ENCODE results near the gene ZIC2. TPM values are rescaled to one million over a fixed set of nuclear protein-coding genes. Genes with fewer than 3 reads are reported as not detected.

Gene ZIC2
- not detected in 2 replicates for total RNA-seq

DNA sequence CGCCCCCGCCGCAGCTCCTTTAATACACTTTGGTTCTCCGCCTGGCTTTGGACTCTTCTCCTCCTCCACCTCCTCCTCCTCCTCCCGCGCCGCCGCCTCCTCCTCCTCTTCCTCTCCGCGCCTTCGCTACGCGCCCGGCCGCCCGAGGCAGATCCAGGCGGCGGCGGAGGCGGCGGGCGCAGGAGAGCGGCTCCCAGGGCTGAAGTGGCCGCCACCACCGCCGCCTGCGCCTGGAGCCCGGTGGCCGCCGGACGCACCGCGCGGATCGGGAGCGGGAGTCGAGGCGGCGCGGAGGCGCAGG is at the start of gene ZIC2:
Gene ZIC2 (plus strand): TSS at position 50 of the 301 bp plus-strand sequence. CDS start 281 bp downstream, outside the sequence.
- no peaks in the 10 kb centered on the region for H3K4me1 ChIP-seq (ENCODE audit: insufficient read depth, low read length)
- H3K4me2 ChIP-seq (ENCODE audit: insufficient read depth, low read length), result peak within 1 kb of the TSS; percentile 48
- peaks cover 3% of the 10 kb centered on the region for H4K20me1 ChIP-seq (ENCODE audit: insufficient read depth, low read length)
- peaks cover 87% of the 10 kb centered on the region for H3K27me3 ChIP-seq (ENCODE audit: insufficient read depth, low read length)
- H2AFZ ChIP-seq (ENCODE audit: low read length), result no peak within 1 kb of the TSS
- peak within 1 kb of the TSS; percentile 45 for H3K4me3 ChIP-seq (ENCODE audit: insufficient read depth, low read length)
- no peak for TF ChIP-seq CTCF (IDR thresholded peaks at IDR 0.05; ENCODE audit: extremely low read depth, low read depth, low read length)
- H3K27ac ChIP-seq (ENCODE audit: low read depth, low read length), result no peak within 1 kb of the TSS
- no peaks in the 10 kb centered on the region for H3K9me3 ChIP-seq (ENCODE audit: low read depth, low read length)
- no peaks in the 10 kb centered on the region for H3K79me2 ChIP-seq (ENCODE audit: insufficient read depth, low read length)
- H3K36me3 ChIP-seq (ENCODE audit: insufficient read depth, low read length), result no peaks in the 10 kb centered on the region
- no peak for DNase-seq (ENCODE audit: insufficient read length, low spot score, missing footprints)

DNA sequence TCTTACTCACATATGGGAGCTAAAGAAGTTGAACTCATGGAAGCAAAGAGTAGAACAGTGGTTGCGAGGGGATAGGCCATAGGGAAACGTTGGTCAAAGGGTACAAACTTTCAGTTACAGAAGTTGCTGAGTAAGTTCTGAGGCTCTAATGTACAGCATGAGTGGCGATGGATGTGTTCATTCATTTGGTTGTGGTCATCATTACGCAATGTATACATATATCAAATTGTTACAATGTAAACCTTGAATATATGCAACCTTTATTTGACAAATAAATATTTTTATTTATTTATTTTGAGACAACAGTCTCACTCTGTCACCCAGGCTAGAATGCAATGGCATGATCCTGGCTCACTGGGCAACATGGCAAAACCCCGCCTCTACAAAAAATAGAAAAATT is 48.7 kb upstream of the ZIC2 start:
- H3K4me2 ChIP-seq (ENCODE audit: insufficient read depth, low read length), result no peak overlapping the region
- no peak overlapping the region for H3K4me3 ChIP-seq (ENCODE audit: insufficient read depth, low read length)
- no peaks in the 10 kb centered on the region for H3K4me1 ChIP-seq (ENCODE audit: insufficient read depth, low read length)
- TF ChIP-seq CTCF (IDR thresholded peaks at IDR 0.05; ENCODE audit: extremely low read depth, low read depth, low read length), result no peak
- no peak overlapping the region for H3K27ac ChIP-seq (ENCODE audit: low read depth, low read length)
- H3K79me2 ChIP-seq (ENCODE audit: insufficient read depth, low read length), result no peaks in the 10 kb centered on the region
- H3K27me3 ChIP-seq (ENCODE audit: insufficient read depth, low read length), result peaks cover 9% of the 10 kb centered on the region
- H3K36me3 ChIP-seq (ENCODE audit: insufficient read depth, low read length), result no peaks in the 10 kb centered on the region
- H4K20me1 ChIP-seq (ENCODE audit: insufficient read depth, low read length), result no peaks in the 10 kb centered on the region
- no peak overlapping the region for H2AFZ ChIP-seq (ENCODE audit: low read length)
- H3K9me3 ChIP-seq (ENCODE audit: low read depth, low read length), result no peaks in the 10 kb centered on the region
- no peak for DNase-seq (ENCODE audit: insufficient read length, low spot score, missing footprints)

- TF ChIP-seq CTCF (IDR thresholded peaks at IDR 0.05; ENCODE audit: extremely low read depth, low read depth, low read length), result no peak
- no peak for DNase-seq (ENCODE audit: insufficient read length, low spot score, missing footprints)
- peaks cover 9% of the 10 kb centered on the region for H3K27me3 ChIP-seq (ENCODE audit: insufficient read depth, low read length)
- H3K4me2 ChIP-seq (ENCODE audit: insufficient read depth, low read length), result no peak overlapping the region
- H3K27ac ChIP-seq (ENCODE audit: low read depth, low read length), result no peak overlapping the region
- H2AFZ ChIP-seq (ENCODE audit: low read length), result no peak overlapping the region
- no peaks in the 10 kb centered on the region for H4K20me1 ChIP-seq (ENCODE audit: insufficient read depth, low read length)
- no peaks in the 10 kb centered on the region for H3K4me1 ChIP-seq (ENCODE audit: insufficient read depth, low read length)
- no peaks in the 10 kb centered on the region for H3K79me2 ChIP-seq (ENCODE audit: insufficient read depth, low read length)
- H3K36me3 ChIP-seq (ENCODE audit: insufficient read depth, low read length), result no peaks in the 10 kb centered on the region
- H3K9me3 ChIP-seq (ENCODE audit: low read depth, low read length), result no peaks in the 10 kb centered on the region
- no peak overlapping the region for H3K4me3 ChIP-seq (ENCODE audit: insufficient read depth, low read length)
Measured at GRCh38 chr13:99935772-99936171, 45.8 kb upstream of the ZIC2 start.

- Histone ChIP-seq H2AFZ (ENCODE audit: low read length) (no peak overlapping the region), H3K27ac (ENCODE audit: low read depth, low read length) (no peak overlapping the region), H3K4me3 (ENCODE audit: insufficient read depth, low read length) (no peak overlapping the region), H3K27me3 (ENCODE audit: insufficient read depth, low read length) (peaks cover 9% of the 10 kb centered on the region), H3K9me3 (ENCODE audit: low read depth, low read length) (no peaks in the 10 kb centered on the region), H4K20me1 (ENCODE audit: insufficient read depth, low read length) (no peaks in the 10 kb centered on the region), H3K36me3 (ENCODE audit: insufficient read depth, low read length) (no peaks in the 10 kb centered on the region), H3K4me1 (ENCODE audit: insufficient read depth, low read length) (no peaks in the 10 kb centered on the region), H3K4me2 (ENCODE audit: insufficient read depth, low read length) (no peak overlapping the region), H3K79me2 (ENCODE audit: insufficient read depth, low read length) (no peaks in the 10 kb centered on the region)
- no peak for TF ChIP-seq CTCF (IDR thresholded peaks at IDR 0.05; ENCODE audit: extremely low read depth, low read depth, low read length)
- no peak for DNase-seq (ENCODE audit: insufficient read length, low spot score, missing footprints)
Measured at GRCh38 chr13:99938635-99939034, 42.9 kb upstream of the ZIC2 start.

Data from osteoblast (primary cell).